ENCODE results near the gene HTR1D. TPM values are rescaled to one million over a fixed set of nuclear protein-coding genes. Genes with fewer than 3 reads are reported as not detected.
A peak's percentile ranks its signal among the peaks of the same experiment; 100 is the strongest.
"Not testable (repeated sequence)": the region's sequence is repeated elsewhere in the genome, so short reads cannot be mapped to it uniquely, and the experiment has no call there.

Gene HTR1D
- total RNA-seq, 2 donors from 2014 or later = not detected

DNA sequence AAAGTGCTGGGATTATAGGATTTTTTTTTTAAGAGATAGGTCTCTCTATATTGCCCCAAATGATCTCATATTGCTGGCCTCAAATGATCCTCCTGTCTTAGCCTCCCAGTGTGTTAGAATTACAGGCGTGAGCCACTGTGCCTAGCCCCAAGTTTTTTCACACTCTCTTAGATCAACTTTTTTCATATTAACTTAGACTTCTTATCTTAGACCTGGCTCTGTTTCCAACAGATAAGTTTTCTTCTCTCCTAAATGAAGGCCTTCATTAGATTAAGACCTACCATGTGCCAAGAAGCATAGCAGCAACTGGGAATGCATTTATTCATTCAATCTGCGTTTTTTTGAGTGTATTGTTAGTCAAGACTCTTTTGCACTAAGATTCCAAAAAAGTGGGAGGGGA lies 20.2 kb upstream of the HTR1D start:
- no peaks in the 10 kb centered on the region for H3K9me3 Mint-ChIP-seq
- H3K4me3 Mint-ChIP-seq = no peak overlapping the region
- no peaks in the 10 kb centered on the region for H3K36me3 Mint-ChIP-seq (ENCODE audit: insufficient read depth in 2 of 2)
- DNase-seq (no peak), ATAC-seq (replicated peaks in 1 of 2) (no peak)
- no peaks in the 10 kb centered on the region for H3K4me1 Mint-ChIP-seq (ENCODE audit: low read depth)
- H3K27me3 Mint-ChIP-seq (ENCODE audit: low read depth) = no peaks in the 10 kb centered on the region
- no peak overlapping the region for H3K27ac Mint-ChIP-seq

DNA sequence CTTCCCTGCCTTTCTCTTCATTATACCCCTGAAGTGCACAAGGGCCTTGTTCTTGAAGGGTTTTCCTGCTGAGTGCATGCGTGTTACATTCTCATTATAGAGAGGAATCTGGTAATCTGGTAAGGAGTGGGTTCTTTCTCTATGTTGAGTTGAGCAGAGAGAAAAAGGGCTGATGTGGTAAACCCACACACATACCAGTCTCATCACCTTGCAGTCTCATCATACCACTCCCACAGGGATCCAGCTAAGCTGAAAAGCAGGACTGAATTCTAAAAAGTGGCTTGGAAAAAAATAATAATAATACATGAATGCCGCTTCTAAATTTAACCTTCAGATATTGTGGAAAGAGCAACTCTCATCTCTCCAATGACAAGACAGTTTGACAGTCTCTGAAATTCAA lies 10.5 kb upstream of the HTR1D start:
- Mint-ChIP-seq H3K9me3 (peaks cover 2% of the 10 kb centered on the region in 2 donors), H3K27ac (no peak overlapping the region), H3K36me3 (ENCODE audit: insufficient read depth in 2 of 2) (no peaks in the 10 kb centered on the region), H3K4me1 (ENCODE audit: low read depth) (no peaks in the 10 kb centered on the region), H3K27me3 (ENCODE audit: low read depth) (peaks cover 27% of the 10 kb centered on the region), H3K4me3 (no peak overlapping the region)
- ATAC-seq (replicated peaks in 1 of 2) = no peak
- no peak for DNase-seq

DNA sequence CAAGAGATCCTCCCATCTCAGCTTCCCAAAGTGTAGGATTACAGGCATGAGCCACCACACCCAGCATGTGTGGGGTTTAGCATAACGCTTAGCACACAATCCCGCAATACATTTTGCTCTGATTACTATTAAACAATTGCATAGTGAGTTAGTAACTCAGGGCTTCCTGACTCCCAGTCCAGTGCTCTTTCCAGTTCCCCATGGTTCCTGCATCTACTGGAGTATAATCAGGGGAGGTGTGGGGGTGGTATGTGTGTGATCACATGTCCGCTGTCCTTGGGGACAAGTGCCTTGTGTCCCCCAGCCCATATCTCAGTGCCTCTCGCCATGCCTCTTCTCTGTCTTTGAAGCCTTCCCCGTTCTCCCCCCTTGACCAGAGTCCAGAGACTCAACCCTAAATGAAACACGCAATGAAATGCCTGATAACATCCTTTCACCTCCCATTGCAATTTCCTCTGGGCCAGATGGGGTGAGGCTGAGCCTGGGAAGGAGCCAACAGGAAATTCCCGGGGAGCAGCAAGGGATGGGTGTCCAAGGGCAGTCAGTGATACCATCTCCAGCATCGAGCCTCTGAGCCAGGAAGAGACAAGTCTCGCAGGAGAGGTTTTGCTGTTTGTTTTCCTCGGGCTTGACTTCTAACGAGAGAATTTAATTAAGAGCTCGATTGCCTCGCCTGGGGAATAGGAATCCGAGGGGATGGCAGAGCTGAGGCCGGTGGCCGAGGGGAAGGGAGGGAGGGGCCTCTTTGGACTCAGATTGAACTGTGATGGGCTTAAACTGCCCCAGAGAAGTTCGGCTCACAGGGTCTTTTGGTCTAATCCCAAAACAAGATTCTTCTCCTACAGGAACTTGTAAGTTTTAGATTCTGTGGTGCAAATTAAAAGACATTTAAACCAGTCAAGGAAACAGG lies 7.7 kb upstream of the HTR1D start:
- Mint-ChIP-seq H3K27me3 (ENCODE audit: low read depth) (peaks cover 38% of the 10 kb centered on the region), H3K36me3 (ENCODE audit: insufficient read depth in 2 of 2) (no peaks in the 10 kb centered on the region), H3K4me3 (no peak overlapping the region), H3K27ac (no peak overlapping the region), H3K9me3 (peaks cover 2% of the 10 kb centered on the region in 2 donors), H3K4me1 (ENCODE audit: low read depth) (no peaks in the 10 kb centered on the region)
- ATAC-seq (replicated peaks in 1 of 2) (no peak), DNase-seq (no peak)

- not testable (repeated sequence) for H3K27ac Mint-ChIP-seq; H3K36me3 Mint-ChIP-seq (ENCODE audit: insufficient read depth in 2 of 2); H3K9me3 Mint-ChIP-seq; H3K4me1 Mint-ChIP-seq (ENCODE audit: low read depth); DNase-seq; H3K4me3 Mint-ChIP-seq; ATAC-seq (replicated peaks in 1 of 2)
- H3K27me3 Mint-ChIP-seq (ENCODE audit: low read depth) = peaks cover 44% of the 10 kb centered on the region
These were observed 6.7 kb upstream of the HTR1D start for GRCh38 chr1:23223963-23224362.

- not testable (repeated sequence) for H3K9me3 Mint-ChIP-seq; H3K36me3 Mint-ChIP-seq (ENCODE audit: insufficient read depth in 2 of 2); H3K27ac Mint-ChIP-seq; H3K4me3 Mint-ChIP-seq; H3K4me1 Mint-ChIP-seq (ENCODE audit: low read depth); ATAC-seq (replicated peaks in 1 of 2); DNase-seq
- peaks cover 49% of the 10 kb centered on the region for H3K27me3 Mint-ChIP-seq (ENCODE audit: low read depth)
These were observed 6.2 kb upstream of the HTR1D start for GRCh38 chr1:23223490-23223951.

DNA sequence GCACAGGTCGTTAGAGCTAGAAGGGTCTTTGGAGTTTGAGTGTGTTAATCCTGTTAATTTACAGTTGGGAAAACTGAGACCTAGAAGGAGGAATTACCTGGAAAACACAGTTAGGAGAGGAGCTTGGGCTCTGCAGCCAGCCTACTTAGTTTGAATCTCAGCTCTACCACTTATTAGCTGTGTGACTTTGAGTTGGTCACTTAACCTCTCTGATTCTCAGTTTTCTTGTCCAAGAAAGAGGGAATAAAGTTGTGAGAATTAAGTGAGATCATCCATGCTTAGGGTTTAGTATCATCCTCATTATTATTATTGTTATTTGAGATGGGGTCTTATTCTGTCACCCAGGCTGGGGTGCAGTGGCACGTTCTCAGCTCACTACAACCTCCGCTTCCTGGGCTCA lies 5.4 kb upstream of the HTR1D start:
- Mint-ChIP-seq H3K36me3 (ENCODE audit: insufficient read depth in 2 of 2) (no peaks in the 10 kb centered on the region), H3K27me3 (ENCODE audit: low read depth) (peaks cover 56% of the 10 kb centered on the region), H3K4me3 (no peak overlapping the region), H3K4me1 (ENCODE audit: low read depth) (no peaks in the 10 kb centered on the region), H3K9me3 (peaks cover 2% of the 10 kb centered on the region in 2 donors), H3K27ac (no peak overlapping the region)
- no peak for ATAC-seq (replicated peaks in 1 of 2)
- no peak for DNase-seq

DNA sequence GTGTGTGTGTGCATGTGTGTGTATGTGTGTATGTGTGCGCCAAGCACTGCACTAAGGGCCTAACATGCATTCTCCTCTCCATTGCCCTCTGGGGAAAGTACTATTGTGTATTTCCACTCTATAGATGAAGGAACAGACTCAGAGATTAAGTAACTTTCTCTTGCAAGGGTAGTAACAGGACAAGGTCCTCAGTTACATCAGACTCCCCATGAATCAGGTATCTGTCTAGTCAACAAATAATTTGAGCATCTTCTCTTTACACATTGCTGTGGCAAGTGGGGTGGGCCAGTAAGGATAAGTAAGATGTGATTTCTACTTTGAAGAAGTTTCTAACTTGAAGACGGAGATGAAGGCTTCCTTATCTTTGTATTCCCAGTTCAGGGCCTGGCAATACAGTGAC lies 5.0 kb upstream of the HTR1D start:
- Mint-ChIP-seq H3K4me1 (ENCODE audit: low read depth) (no peaks in the 10 kb centered on the region), H3K4me3 (no peak overlapping the region), H3K27ac (no peak overlapping the region), H3K36me3 (ENCODE audit: insufficient read depth in 2 of 2) (no peaks in the 10 kb centered on the region), H3K9me3 (peaks cover 2% of the 10 kb centered on the region in 2 donors), H3K27me3 (ENCODE audit: low read depth) (peaks cover 59% of the 10 kb centered on the region)
- no peak for ATAC-seq (replicated peaks in 1 of 2)
- no peak for DNase-seq

DNA sequence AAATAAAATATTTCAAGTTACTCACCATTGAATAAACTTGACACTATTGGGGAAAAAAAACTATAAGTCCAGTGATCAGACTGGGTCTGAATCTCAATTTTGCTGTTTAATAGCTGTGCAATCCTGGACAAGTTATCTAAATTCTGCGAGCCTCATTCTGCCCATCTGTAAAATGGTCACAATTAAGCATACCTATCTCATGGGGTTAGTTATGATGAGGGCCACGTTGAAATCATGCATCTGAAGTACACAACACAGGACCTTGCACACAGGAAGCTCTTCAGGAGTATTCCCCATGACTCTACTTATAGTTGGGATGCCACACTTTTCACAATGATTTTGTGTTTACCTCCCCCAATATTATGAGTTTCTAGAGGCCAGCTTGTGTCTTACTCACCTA lies 3.8 kb upstream of the HTR1D start:
- peaks cover 59% of the 10 kb centered on the region for H3K27me3 Mint-ChIP-seq (ENCODE audit: low read depth)
- no peak overlapping the region for H3K27ac Mint-ChIP-seq
- H3K36me3 Mint-ChIP-seq (ENCODE audit: insufficient read depth in 2 of 2) = no peaks in the 10 kb centered on the region
- peaks cover 2% of the 10 kb centered on the region in 2 donors for H3K9me3 Mint-ChIP-seq
- no peak overlapping the region for H3K4me3 Mint-ChIP-seq
- DNase-seq (no peak), ATAC-seq (replicated peaks in 1 of 2) (no peak)
- H3K4me1 Mint-ChIP-seq (ENCODE audit: low read depth) = no peaks in the 10 kb centered on the region

- Mint-ChIP-seq H3K4me1 (ENCODE audit: low read depth) (no peaks in the 10 kb centered on the region), H3K9me3 (no peaks in the 10 kb centered on the region), H3K27ac (no peak overlapping the region), H3K4me3 (peak overlapping the region; percentile 26 to 64), H3K27me3 (ENCODE audit: low read depth) (peaks cover 72% of the 10 kb centered on the region), H3K36me3 (ENCODE audit: insufficient read depth in 2 of 2) (no peaks in the 10 kb centered on the region)
- ATAC-seq (replicated peaks in 1 of 2) (peak; percentile 73), DNase-seq (peak; percentile 46 to 49)
These were observed 406 bp downstream of the HTR1D start for GRCh38 chr1:23216771-23217420.

- DNase-seq (no peak), ATAC-seq (replicated peaks in 1 of 2) (no peak)
- Mint-ChIP-seq H3K36me3 (ENCODE audit: insufficient read depth in 2 of 2) (no peaks in the 10 kb centered on the region), H3K27me3 (ENCODE audit: low read depth) (peaks cover 72% of the 10 kb centered on the region), H3K4me1 (ENCODE audit: low read depth) (no peaks in the 10 kb centered on the region), H3K4me3 (peak overlapping the region in 1 of 2 donors; percentile 31), H3K9me3 (no peaks in the 10 kb centered on the region), H3K27ac (no peak overlapping the region)
These were observed 1.4 kb downstream of the HTR1D start for GRCh38 chr1:23215751-23216449.

GRCh38 chr1:23215291-23215690 lies 2.0 kb downstream of the HTR1D start:
- Mint-ChIP-seq H3K4me1 (ENCODE audit: low read depth) (no peaks in the 10 kb centered on the region), H3K27me3 (ENCODE audit: low read depth) (peaks cover 71% of the 10 kb centered on the region), H3K27ac (no peak overlapping the region), H3K9me3 (no peaks in the 10 kb centered on the region), H3K36me3 (ENCODE audit: insufficient read depth in 2 of 2) (no peaks in the 10 kb centered on the region), H3K4me3 (no peak overlapping the region)
- DNase-seq = no peak
- ATAC-seq (replicated peaks in 1 of 2) = no peak

GRCh38 chr1:23214640-23215039 lies 2.7 kb downstream of the HTR1D start:
- DNase-seq = no peak
- Mint-ChIP-seq H3K36me3 (ENCODE audit: insufficient read depth in 2 of 2) (no peaks in the 10 kb centered on the region), H3K27me3 (ENCODE audit: low read depth) (peaks cover 68% of the 10 kb centered on the region), H3K4me3 (no peak overlapping the region), H3K4me1 (ENCODE audit: low read depth) (no peaks in the 10 kb centered on the region), H3K27ac (no peak overlapping the region), H3K9me3 (no peaks in the 10 kb centered on the region)
- ATAC-seq (replicated peaks in 1 of 2) = no peak

DNA sequence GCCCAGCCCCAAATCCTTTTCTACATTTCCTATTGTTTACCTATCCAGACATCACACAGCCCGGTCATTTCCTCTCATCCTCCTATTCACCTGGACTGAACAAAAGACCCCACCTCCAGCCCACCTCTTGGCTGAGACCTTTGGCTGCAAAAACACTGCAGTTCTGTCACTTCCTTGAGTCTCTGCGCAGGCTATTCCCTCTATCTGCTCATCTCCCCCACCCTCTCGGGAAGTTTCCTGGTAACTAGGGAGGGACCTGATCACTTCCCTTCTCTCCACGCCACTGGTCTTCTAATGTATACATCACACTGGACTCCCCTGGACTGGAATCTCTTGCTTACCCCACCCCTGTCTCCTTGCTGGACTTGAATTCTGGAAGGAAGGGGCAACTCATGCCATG lies 5.3 kb downstream of the HTR1D start:
- H3K4me3 Mint-ChIP-seq = no peak overlapping the region
- H3K9me3 Mint-ChIP-seq = no peaks in the 10 kb centered on the region
- no peak overlapping the region for H3K27ac Mint-ChIP-seq
- H3K36me3 Mint-ChIP-seq (ENCODE audit: insufficient read depth in 2 of 2) = no peaks in the 10 kb centered on the region
- no peaks in the 10 kb centered on the region for H3K4me1 Mint-ChIP-seq (ENCODE audit: low read depth)
- no peak for DNase-seq
- ATAC-seq (replicated peaks in 1 of 2) = no peak
- H3K27me3 Mint-ChIP-seq (ENCODE audit: low read depth) = peaks cover 48% of the 10 kb centered on the region

Measured in activated T-cell treated with anti-CD3 and anti-CD28 coated beads, Interleukin-2, amount 50 U/mL, for 72 hours (primary cell).